GM12864 (cell line): Measurements from ENCODE around the gene CYS1.
A peak's percentile ranks its signal among the peaks of the same experiment; 100 is the strongest.

Experiments
- DNase-seq: peaks from one replicate; pipeline ENCODE4 v3.0.0-alpha.2; 2011; ENCODE audit warnings: low read depth
- H3K4me3 ChIP-seq: 2 replicates; pipeline ENCODE4 v1.5.1; 2011; ENCODE audit warnings: mild to moderate bottlenecking, low read depth, low read length, control low read depth
- TF ChIP-seq, protein P1 (sequence below): IDR thresholded peaks from 2 replicates; pipeline ENCODE4 v1.5.1; 2011; ENCODE audit warnings: low read depth, mild to moderate bottlenecking, moderate library complexity, low read length, control low read depth, inconsistent platforms; ENCODE audit errors: missing control alignments

Gene CYS1

DNA sequence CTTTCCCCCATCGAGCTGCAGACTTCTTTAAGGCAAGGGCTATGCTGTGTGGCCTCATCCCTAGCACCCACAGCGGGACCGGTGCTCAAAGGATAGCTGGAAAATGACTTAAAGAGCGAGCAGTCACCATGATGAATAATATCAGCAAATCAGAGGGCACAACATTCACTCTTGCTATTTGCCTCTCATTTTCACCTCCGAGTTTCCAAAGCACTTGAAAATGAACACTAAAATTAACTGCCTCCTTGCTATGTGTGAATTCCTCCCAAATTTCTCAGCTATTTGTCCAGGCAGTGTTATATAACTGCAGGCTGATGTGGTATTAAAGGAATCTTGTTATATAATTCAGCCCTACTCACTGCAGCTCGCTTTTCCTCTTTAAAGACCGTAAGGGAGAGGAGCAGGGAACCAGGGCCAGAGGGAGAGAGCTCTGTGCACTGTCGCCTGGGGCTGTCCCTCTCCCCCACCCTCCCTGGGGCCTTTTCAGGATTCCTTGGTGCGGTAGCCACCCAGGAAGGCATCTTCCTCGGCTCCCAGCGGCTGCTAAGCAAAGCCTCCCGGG lies 1.4 kb downstream of the CYS1 start:
- no peak for DNase-seq
- H3K4me3 ChIP-seq, result peak overlapping the region; percentile 59
- TF ChIP-seq, protein P1, sequence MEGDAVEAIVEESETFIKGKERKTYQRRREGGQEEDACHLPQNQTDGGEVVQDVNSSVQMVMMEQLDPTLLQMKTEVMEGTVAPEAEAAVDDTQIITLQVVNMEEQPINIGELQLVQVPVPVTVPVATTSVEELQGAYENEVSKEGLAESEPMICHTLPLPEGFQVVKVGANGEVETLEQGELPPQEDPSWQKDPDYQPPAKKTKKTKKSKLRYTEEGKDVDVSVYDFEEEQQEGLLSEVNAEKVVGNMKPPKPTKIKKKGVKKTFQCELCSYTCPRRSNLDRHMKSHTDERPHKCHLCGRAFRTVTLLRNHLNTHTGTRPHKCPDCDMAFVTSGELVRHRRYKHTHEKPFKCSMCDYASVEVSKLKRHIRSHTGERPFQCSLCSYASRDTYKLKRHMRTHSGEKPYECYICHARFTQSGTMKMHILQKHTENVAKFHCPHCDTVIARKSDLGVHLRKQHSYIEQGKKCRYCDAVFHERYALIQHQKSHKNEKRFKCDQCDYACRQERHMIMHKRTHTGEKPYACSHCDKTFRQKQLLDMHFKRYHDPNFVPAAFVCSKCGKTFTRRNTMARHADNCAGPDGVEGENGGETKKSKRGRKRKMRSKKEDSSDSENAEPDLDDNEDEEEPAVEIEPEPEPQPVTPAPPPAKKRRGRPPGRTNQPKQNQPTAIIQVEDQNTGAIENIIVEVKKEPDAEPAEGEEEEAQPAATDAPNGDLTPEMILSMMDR, result no peak

DNA sequence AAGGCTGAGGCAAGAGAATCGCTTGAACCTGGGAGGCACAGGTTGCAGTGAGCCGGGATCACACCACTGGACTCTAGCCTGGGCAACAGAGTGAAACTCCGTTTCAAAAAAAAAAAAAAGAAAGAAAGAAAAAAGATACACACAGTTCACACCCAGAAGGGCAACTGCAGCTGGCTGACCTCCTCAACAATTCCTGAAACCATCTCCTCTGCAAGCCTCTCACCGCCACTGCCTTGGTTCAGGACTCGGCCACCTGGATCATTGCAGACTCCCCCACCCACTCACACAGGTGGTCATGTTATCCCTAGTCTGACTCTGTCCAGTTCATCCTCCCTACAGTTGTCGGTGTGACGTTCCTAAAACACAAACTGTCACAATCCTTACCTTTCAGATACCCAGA lies 2.2 kb downstream of the CYS1 start:
- H3K4me3 ChIP-seq, result no peak overlapping the region
- no peak for DNase-seq
- TF ChIP-seq, protein P1, result no peak

DNA sequence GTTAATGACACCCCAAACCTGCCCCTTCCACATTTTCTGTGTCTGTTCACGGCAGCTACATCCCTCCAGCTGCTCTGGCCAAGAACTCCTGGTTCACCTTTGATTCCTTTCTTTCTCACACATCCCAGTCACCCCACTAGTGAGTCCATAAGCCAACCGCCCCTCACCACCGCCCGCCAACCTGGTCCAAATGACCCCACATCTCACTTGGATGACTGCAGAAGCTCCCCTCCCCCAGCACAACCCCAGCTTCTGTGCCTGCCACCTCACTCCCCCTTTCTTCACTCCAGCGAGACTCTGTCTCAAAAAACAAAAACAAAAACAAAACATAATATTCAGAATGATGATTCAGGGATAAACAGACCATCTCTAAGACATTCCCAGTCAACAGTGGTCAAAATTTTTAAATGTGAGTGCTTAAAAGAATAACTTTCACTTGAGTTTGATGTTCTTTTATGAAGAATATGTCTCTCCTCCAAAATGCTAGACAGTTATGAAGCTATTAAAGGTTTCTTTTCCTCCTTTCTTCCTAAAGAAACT lies 3.2 kb downstream of the CYS1 start:
- H3K4me3 ChIP-seq, result no peak overlapping the region
- TF ChIP-seq, protein P1, result no peak
- DNase-seq, result no peak

DNA sequence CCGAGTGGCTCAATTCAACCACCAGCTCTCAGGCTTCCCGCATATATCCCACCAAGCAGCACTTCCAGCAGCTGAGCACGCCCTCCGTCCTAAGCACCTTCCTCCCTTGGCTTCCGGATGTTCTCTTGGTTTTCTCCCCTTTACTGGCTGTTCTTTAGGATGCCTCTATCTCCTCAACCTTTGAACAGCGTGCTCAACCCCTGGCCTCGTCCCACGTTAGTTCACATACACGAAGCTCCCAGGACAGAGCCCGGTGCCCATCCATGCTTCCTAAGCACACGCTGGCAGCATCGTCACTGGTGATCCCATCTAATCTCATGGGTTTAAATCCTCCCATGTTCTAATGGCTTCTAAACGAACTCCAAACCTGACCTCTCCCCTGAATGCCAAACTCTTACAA lies 3.7 kb downstream of the CYS1 start:
- TF ChIP-seq, protein P1, result no peak

DNA sequence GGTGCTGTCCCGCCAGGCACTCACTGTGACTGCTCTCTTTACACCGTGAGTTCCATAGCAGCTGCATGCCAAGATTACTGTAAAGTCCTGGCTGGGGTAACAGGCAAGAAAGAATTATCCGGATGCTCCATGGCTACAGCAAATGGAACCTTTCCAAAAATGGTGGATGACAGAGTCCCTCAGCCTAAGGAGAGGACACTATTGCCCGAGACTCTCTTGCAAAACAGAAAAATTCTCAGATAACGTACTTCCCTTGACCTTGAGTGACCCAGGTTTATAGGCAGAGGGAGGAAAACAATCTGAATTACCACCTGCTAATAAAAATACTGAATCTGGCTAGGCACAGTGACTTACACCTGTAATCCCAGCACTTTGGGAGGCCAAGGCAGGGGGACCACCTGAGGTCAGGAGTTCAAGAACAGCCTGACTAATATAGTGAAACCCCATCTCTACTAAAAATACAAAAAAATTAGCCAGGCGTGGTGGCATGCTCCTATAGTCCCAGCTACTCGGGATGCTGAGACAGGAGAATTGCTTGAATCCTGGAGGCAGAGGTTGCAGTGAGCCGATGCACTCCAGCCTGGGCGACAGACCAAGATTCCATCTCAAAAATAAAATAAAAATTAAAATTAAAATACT lies 4.5 kb downstream of the CYS1 start:
- DNase-seq, result no peak
- H3K4me3 ChIP-seq, result no peak overlapping the region
- TF ChIP-seq, protein P1, result no peak

More for the DNA sequence above, 3.7 kb downstream of the CYS1 start:
- H3K4me3 ChIP-seq, result no peak overlapping the region
- no peak for DNase-seq

DNA sequence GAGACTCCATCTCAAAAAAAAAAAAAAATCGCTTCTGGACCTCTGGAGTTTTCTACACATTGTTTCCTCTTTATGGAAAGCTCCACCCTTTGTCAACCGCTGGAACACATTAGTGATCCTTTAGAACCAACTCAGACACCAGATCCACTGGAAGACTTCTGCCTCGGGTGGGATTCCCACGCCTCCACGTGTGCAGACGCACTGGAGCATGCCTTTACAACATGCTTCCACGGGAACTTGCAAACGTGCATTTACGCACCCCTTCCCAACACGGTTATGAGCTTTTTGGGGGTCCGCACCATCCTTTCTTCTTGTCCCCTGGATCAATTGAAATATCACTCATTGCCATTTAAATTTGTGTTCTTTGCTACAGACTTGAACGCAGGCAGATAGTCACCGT lies 5.1 kb downstream of the CYS1 start:
- H3K4me3 ChIP-seq, result no peak overlapping the region
- DNase-seq, result no peak
- TF ChIP-seq, protein P1, result no peak

DNA sequence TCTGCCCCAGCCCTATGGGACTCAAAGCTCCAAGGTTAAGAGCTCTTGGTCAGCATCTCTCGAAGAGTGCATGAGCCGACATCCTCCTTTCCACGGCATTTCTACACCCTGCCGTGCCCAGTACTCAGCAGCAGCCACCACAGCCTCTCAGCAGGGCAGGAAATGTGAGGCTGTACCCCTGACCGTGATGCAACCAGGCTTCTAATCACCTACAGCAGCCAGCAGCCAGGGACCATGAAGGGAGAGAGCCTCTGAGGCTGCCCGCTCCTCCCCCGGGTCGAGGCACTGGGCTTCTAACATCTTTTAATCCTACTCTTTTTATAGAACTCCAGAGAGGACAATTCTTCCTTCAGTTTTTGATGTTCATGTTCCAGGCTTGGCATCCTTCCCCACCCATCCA lies 6.5 kb downstream of the CYS1 start:
- DNase-seq, result no peak
- no peak overlapping the region for H3K4me3 ChIP-seq
- TF ChIP-seq, protein P1, result no peak
